MM.1S (cell line): ENCODE results near the gene SORBS2.

Experiments used
- EZH2 ChIP-seq: fragments of 300-600 bp; sonication (generic); optimal IDR thresholded peaks from 2 replicates; pipeline ENCODE3; 2017; ENCODE audit warnings: low read depth, mild to moderate bottlenecking, antibody characterized with exemption, low read length, mixed read lengths
- EZH2phosphoT487 ChIP-seq: fragments of 300-600 bp; sonication (generic); IDR thresholded peaks from 2 replicates; pipeline ENCODE4 v1.6.1; 2018; ENCODE audit warnings: antibody characterized with exemption, low read length
- TF ChIP-seq, protein P1 (sequence below): fragments of 300-600 bp; sonication (generic); IDR thresholded peaks from 2 replicates; pipeline ENCODE4 v1.5.1; 2016; ENCODE audit warnings: antibody characterized with exemption, low read length, mixed read lengths

DNA sequence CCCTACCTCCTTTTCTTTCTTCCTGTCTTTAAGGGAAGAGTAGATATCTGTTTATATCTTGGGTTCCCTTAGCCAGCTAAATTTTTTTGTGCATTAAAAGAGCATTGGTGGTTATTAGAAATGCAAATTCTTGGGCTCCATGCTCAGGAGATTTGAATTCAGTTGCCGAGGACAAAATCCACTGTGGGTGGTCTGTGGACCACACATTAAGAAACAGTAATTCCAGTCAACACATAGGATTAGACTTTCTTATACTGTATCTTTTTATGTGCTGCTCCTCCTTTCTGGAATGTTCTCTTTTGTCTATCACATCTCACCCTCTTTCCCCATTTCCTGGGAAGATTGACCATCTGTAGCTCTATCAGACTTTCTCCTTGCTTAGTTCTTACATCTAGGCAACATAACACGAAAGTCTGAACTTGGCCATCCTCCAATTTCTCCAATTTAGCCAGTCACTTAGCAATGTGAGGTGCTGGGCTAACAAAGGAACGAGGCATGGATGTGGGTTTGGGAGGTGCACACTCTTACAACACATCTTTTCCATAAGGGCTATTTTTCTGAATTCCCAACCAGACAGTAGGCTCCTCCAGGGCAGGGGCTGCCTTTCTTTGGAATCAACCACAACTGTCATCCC, 271.4 kb downstream of the SORBS2 start:
- TF ChIP-seq, protein P1, sequence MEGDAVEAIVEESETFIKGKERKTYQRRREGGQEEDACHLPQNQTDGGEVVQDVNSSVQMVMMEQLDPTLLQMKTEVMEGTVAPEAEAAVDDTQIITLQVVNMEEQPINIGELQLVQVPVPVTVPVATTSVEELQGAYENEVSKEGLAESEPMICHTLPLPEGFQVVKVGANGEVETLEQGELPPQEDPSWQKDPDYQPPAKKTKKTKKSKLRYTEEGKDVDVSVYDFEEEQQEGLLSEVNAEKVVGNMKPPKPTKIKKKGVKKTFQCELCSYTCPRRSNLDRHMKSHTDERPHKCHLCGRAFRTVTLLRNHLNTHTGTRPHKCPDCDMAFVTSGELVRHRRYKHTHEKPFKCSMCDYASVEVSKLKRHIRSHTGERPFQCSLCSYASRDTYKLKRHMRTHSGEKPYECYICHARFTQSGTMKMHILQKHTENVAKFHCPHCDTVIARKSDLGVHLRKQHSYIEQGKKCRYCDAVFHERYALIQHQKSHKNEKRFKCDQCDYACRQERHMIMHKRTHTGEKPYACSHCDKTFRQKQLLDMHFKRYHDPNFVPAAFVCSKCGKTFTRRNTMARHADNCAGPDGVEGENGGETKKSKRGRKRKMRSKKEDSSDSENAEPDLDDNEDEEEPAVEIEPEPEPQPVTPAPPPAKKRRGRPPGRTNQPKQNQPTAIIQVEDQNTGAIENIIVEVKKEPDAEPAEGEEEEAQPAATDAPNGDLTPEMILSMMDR: no peak
- TF ChIP-seq EZH2phosphoT487: no peak
- TF ChIP-seq EZH2: no peak
